HG02763 (cell line): Measurements from ENCODE around the gene AFAP1.

Source experiments
- ATAC-seq: cut with Tn5 transposase; IDR thresholded peaks from one replicate; pipeline ENCODE4 v1.9.1; 2021; ENCODE audit warnings: mild to moderate bottlenecking, moderate library complexity; ENCODE audit not compliant: unreplicated experiment

Gene AFAP1

GRCh38 chr4:7823416-7823824, 116.2 kb downstream of the AFAP1 start:
- ATAC-seq, result no peak

GRCh38 chr4:7822877-7823276, 116.8 kb downstream of the AFAP1 start:
- no peak for ATAC-seq

- ATAC-seq, result no peak
These were observed 117.5 kb downstream of the AFAP1 start for GRCh38 chr4:7822137-7822505.

- ATAC-seq, result no peak
These were observed 118.2 kb downstream of the AFAP1 start for GRCh38 chr4:7821245-7822136.

- ATAC-seq, result no peak
These were observed 119.4 kb downstream of the AFAP1 start for GRCh38 chr4:7820031-7820818.

- ATAC-seq, result no peak
These were observed 120.2 kb downstream of the AFAP1 start for GRCh38 chr4:7819446-7819845.

GRCh38 chr4:7818399-7818911, 121.2 kb downstream of the AFAP1 start:
- no peak for ATAC-seq

- ATAC-seq, result no peak
These were observed 121.7 kb downstream of the AFAP1 start for GRCh38 chr4:7817877-7818398.

- ATAC-seq, result no peak
These were observed 122.9 kb downstream of the AFAP1 start for GRCh38 chr4:7816771-7817170.

GRCh38 chr4:7815981-7816380, 123.7 kb downstream of the AFAP1 start:
- ATAC-seq, result no peak

GRCh38 chr4:7815562-7815961, 124.1 kb downstream of the AFAP1 start:
- ATAC-seq, result no peak

GRCh38 chr4:7814451-7814850, 125.2 kb downstream of the AFAP1 start:
- no peak for ATAC-seq

- ATAC-seq, result no peak
These were observed 126.0 kb downstream of the AFAP1 start for GRCh38 chr4:7813674-7814073.

- no peak for ATAC-seq
These were observed 126.7 kb downstream of the AFAP1 start for GRCh38 chr4:7812921-7813320.

GRCh38 chr4:7812231-7812857, 127.3 kb downstream of the AFAP1 start:
- ATAC-seq, result no peak

- no peak for ATAC-seq
These were observed 128.0 kb downstream of the AFAP1 start for GRCh38 chr4:7811536-7812191.

GRCh38 chr4:7810783-7811535, 128.7 kb downstream of the AFAP1 start:
- no peak for ATAC-seq

- no peak for ATAC-seq
These were observed 130.9 kb downstream of the AFAP1 start for GRCh38 chr4:7808752-7809151.

GRCh38 chr4:7808181-7808580, 131.5 kb downstream of the AFAP1 start:
- no peak for ATAC-seq

- ATAC-seq, result no peak
These were observed 132.2 kb downstream of the AFAP1 start for GRCh38 chr4:7807351-7807921.
